ENCODE results near the gene SGCB. TPM values are rescaled to one million over a fixed set of nuclear protein-coding genes. Genes with fewer than 3 reads are reported as not detected.

Gene SGCB
- total RNA-seq, 2 donors from 2014 or later = 23.7 to 35.4 TPM

GRCh38 chr4:52010986-52011385, 27.1 kb downstream of the SGCB start:
- intact Hi-C loops (cut with DNase I) = no loop called here
- Histone ChIP-seq H3K4me1 (no peaks in the 10 kb centered on the region), H3K27me3 (no peaks in the 10 kb centered on the region), H3K9me3 (no peaks in the 10 kb centered on the region), H3K27ac (peak overlapping the region; percentile 21), H3K36me3 (no peaks in the 10 kb centered on the region), H3K4me3 (no peak overlapping the region), H3K9ac (ENCODE audit: low read depth in 2 of 2, low read length in 2 of 2) (no peak overlapping the region)
- DNase-seq = no peak
- TF ChIP-seq CTCF (IDR thresholded peaks at IDR 0.05) = no peak

GRCh38 chr4:52006887-52007286, 31.2 kb downstream of the SGCB start:
- no peak overlapping the region for H3K9ac ChIP-seq (ENCODE audit: low read depth in 2 of 2, low read length in 2 of 2)
- no peak for DNase-seq
- intact Hi-C loops (cut with DNase I) = no loop called here
- H3K27ac ChIP-seq = no peak overlapping the region
- no peaks in the 10 kb centered on the region for H3K27me3 ChIP-seq
- H3K4me3 ChIP-seq = no peak overlapping the region
- TF ChIP-seq CTCF (IDR thresholded peaks at IDR 0.05) = no peak
- H3K36me3 ChIP-seq = no peaks in the 10 kb centered on the region
- no peaks in the 10 kb centered on the region for H3K9me3 ChIP-seq
- no peaks in the 10 kb centered on the region for H3K4me1 ChIP-seq

- Histone ChIP-seq H3K36me3 (no peaks in the 10 kb centered on the region), H3K27me3 (no peaks in the 10 kb centered on the region), H3K9ac (ENCODE audit: low read depth in 2 of 2, low read length in 2 of 2) (no peak overlapping the region), H3K27ac (no peak overlapping the region), H3K9me3 (no peaks in the 10 kb centered on the region), H3K4me3 (no peak overlapping the region), H3K4me1 (no peaks in the 10 kb centered on the region)
- no peak for DNase-seq
- TF ChIP-seq CTCF (IDR thresholded peaks at IDR 0.05) = no peak
- intact Hi-C loops (cut with DNase I) = no loop called here
Observed at GRCh38 chr4:52005604-52006273, 32.4 kb downstream of the SGCB start.

GRCh38 chr4:52004414-52004813, 33.7 kb downstream of the SGCB start:
- Histone ChIP-seq H3K36me3 (no peaks in the 10 kb centered on the region), H3K27ac (no peak overlapping the region), H3K4me1 (no peaks in the 10 kb centered on the region), H3K9ac (ENCODE audit: low read depth in 2 of 2, low read length in 2 of 2) (no peak overlapping the region), H3K9me3 (no peaks in the 10 kb centered on the region), H3K27me3 (no peaks in the 10 kb centered on the region), H3K4me3 (no peak overlapping the region)
- intact Hi-C loops (cut with DNase I) = no loop called here
- no peak for DNase-seq
- TF ChIP-seq CTCF (IDR thresholded peaks at IDR 0.05) = no peak

GRCh38 chr4:52001616-52002015, 36.5 kb downstream of the SGCB start:
- Histone ChIP-seq H3K27ac (no peak overlapping the region), H3K36me3 (no peaks in the 10 kb centered on the region), H3K4me1 (no peaks in the 10 kb centered on the region), H3K4me3 (no peak overlapping the region), H3K9ac (ENCODE audit: low read depth in 2 of 2, low read length in 2 of 2) (no peak overlapping the region), H3K27me3 (no peaks in the 10 kb centered on the region), H3K9me3 (no peaks in the 10 kb centered on the region)
- no peak for TF ChIP-seq CTCF (IDR thresholded peaks at IDR 0.05)
- DNase-seq = no peak
- intact Hi-C loops (cut with DNase I) = no loop called here

All from colonic mucosa (tissue), 4 donors.